Uterus (tissue), 2 donors: ENCODE results near the gene PAGR1.

Source experiments
- CTCF ChIP-seq, 4 experiments: fragments of 200-600 bp in 2 of 4; fragments of 450-650 bp in 2 of 4; sonication (generic) in 2 of 4; IDR thresholded peaks; one replicate each; pipeline ENCODE4 v1.5.1; 2016 to 2019; ENCODE audit warnings: antibody characterized with exemption in 4 of 4, mild to moderate bottlenecking in 2 of 4, moderate library complexity in 1 of 4
- POLR2A ChIP-seq, 2 donors: fragments of 450-650 bp; IDR thresholded peaks; one replicate each; pipeline ENCODE4 v1.6.1; 2016; ENCODE audit warnings: antibody characterized with exemption in 2 of 2, mild to moderate bottlenecking in 1 of 2, moderate library complexity in 1 of 2

- peak in 1 of 4 experiments; percentile 2 for TF ChIP-seq CTCF (IDR thresholded peaks at IDR 0.05)
- no peak for TF ChIP-seq POLR2A (IDR thresholded peaks at IDR 0.05)
Observed at GRCh38 chr16:29863669-29863984, 47.7 kb downstream of the PAGR1 start.
